IMR-90 (cell line): ENCODE data around the gene RAB6A. TPM values are rescaled to one million over a fixed set of nuclear protein-coding genes. Genes with fewer than 3 reads are reported as not detected.

Experiments
- ATAC-seq: fragments of 200-7000 bp; cut with Tn5 transposase; 2 replicates; pipeline ENCODE4 v1.9.1; 2020; ENCODE audit warnings: low read depth, mild to moderate bottlenecking, moderate library complexity
- BruUV-seq: library from RNA; stranded (reverse); fragments of 400-500 nt; replicated peaks from 2 replicates; lab custom pipeline; 2021; lab: Mats Ljungman, UMichigan
- CTCF ChIA-PET: fragments of 300-600 bp; formaldehyde crosslinking; extraction: SDS; loops from one replicate; lab custom pipeline; 2021; ENCODE audit warnings: antibody characterized with exemption; lab: Yijun Ruan, JAX
- POLR2A ChIA-PET: fragments of 300-600 bp; sonication (Branson Sonifier 250); formaldehyde crosslinking; loops from one replicate; lab custom pipeline; 2022; ENCODE audit warnings: antibody characterized with exemption; ENCODE audit not compliant: unreplicated experiment; lab: Charles Lee
- DNase-seq: peaks from one replicate; pipeline ENCODE4 v3.0.0; 2013
- H2AFZ ChIP-seq: replicated peaks from 2 replicates; pipeline ENCODE3; 2013; ENCODE audit warnings: low read length, mild to moderate bottlenecking; ENCODE audit not compliant: poor library complexity
- H2AK5ac ChIP-seq: 2 replicates; pipeline ENCODE4 v1.6.1; 2013; ENCODE audit warnings: low read depth, low read length, inconsistent platforms
- H2AK9ac ChIP-seq: replicated peaks from 2 replicates; pipeline ENCODE3; 2013; ENCODE audit warnings: mild to moderate bottlenecking, low read depth, low read length, moderate library complexity; ENCODE audit not compliant: poor library complexity
- H2BK120ac ChIP-seq: 2 replicates; pipeline ENCODE4 v1.6.1; 2013; ENCODE audit warnings: low read depth, low read length, inconsistent platforms
- H2BK15ac ChIP-seq: 3 replicates; pipeline ENCODE4 v1.6.1; 2013; ENCODE audit warnings: low read depth, low read length, inconsistent platforms
- H2BK20ac ChIP-seq: 2 replicates; pipeline ENCODE4 v1.6.1; 2013; ENCODE audit warnings: low read depth, mild to moderate bottlenecking, inconsistent platforms, low read length, moderate library complexity
- H2BK5ac ChIP-seq: 2 replicates; pipeline ENCODE4 v1.6.1; 2013; ENCODE audit warnings: mild to moderate bottlenecking, low read depth, low read length, inconsistent platforms; ENCODE audit not compliant: poor library complexity, severe bottlenecking
- H3K14ac ChIP-seq: replicated peaks from 2 replicates; pipeline ENCODE4 v1.6.1; 2013; ENCODE audit warnings: low read depth, low read length, inconsistent platforms
- H3K18ac ChIP-seq: 2 replicates; pipeline ENCODE4 v1.6.1; 2013; ENCODE audit warnings: low read depth, low read length, control low read depth
- H3K23ac ChIP-seq: 2 replicates; pipeline ENCODE4 v1.6.1; 2013; ENCODE audit warnings: low read depth, low read length, inconsistent platforms
- H3K27ac ChIP-seq: 2 replicates; pipeline ENCODE4 v1.5.1; 2013; ENCODE audit warnings: mild to moderate bottlenecking, control low read depth, low read length; ENCODE audit not compliant: insufficient read depth
- H3K27me3 ChIP-seq: 2 replicates; pipeline ENCODE4 v1.6.1; 2013; ENCODE audit warnings: low read length; ENCODE audit not compliant: control insufficient read depth, insufficient read depth
- H3K36me3 ChIP-seq: 2 replicates; pipeline ENCODE4 v1.6.1; 2013; ENCODE audit warnings: low read length, mixed read lengths; ENCODE audit not compliant: control insufficient read depth, insufficient read depth
- H3K4ac ChIP-seq: 2 replicates; pipeline ENCODE4 v1.6.1; 2013; ENCODE audit warnings: low read depth, low read length, inconsistent platforms
- H3K4me1 ChIP-seq: 2 replicates; pipeline ENCODE4 v1.6.1; 2013; ENCODE audit warnings: low read length, mixed read lengths; ENCODE audit not compliant: control insufficient read depth, insufficient read depth
- H3K4me2 ChIP-seq: 2 replicates; pipeline ENCODE4 v1.6.1; 2013; ENCODE audit warnings: low read depth, mild to moderate bottlenecking, control low read depth, low read length, moderate library complexity
- H3K4me3 ChIP-seq: 2 replicates; pipeline ENCODE4 v1.5.1; 2013; ENCODE audit warnings: low read depth, mild to moderate bottlenecking, control low read depth, low read length, moderate library complexity; ENCODE audit not compliant: insufficient read depth
- H3K56ac ChIP-seq: 2 replicates; pipeline ENCODE4 v1.6.1; 2013; ENCODE audit warnings: low read length, inconsistent platforms; ENCODE audit not compliant: insufficient read depth; ENCODE audit errors: extremely low read depth
- H3K79me1 ChIP-seq, 2 experiments: 2 replicates each; pipeline ENCODE4 v1.6.1; 2013; ENCODE audit warnings: low read length in 2 of 2, inconsistent platforms in 1 of 2, low read depth in 1 of 2
- H3K9ac ChIP-seq: 2 replicates; pipeline ENCODE4 v1.6.1; 2013; ENCODE audit warnings: low read depth, low read length, control low read depth
- H3K9me1 ChIP-seq: 2 replicates; pipeline ENCODE4 v1.6.1; 2013; ENCODE audit warnings: low read length, inconsistent platforms; ENCODE audit not compliant: insufficient read depth
- H3K9me3 ChIP-seq: 2 replicates; pipeline ENCODE4 v1.6.1; 2013; ENCODE audit warnings: low read length; ENCODE audit not compliant: control insufficient read depth, insufficient read depth
- H4K20me1 ChIP-seq: 2 replicates; pipeline ENCODE4 v1.6.1; 2013; ENCODE audit warnings: low read length, inconsistent platforms; ENCODE audit not compliant: insufficient read depth
- H4K5ac ChIP-seq: 2 replicates; pipeline ENCODE4 v1.6.1; 2013; ENCODE audit warnings: mild to moderate bottlenecking, low read depth, low read length, control low read depth
- H4K8ac ChIP-seq, 2 experiments: 2 replicates each; pipeline ENCODE4 v1.6.1; 2013; ENCODE audit warnings: low read depth in 2 of 2, low read length in 2 of 2, control low read depth in 1 of 2, inconsistent platforms in 1 of 2
- H4K91ac ChIP-seq: 2 replicates; pipeline ENCODE4 v1.6.1; 2013; ENCODE audit warnings: low read depth, low read length, inconsistent platforms; ENCODE audit not compliant: insufficient read depth
- BHLHE40 ChIP-seq: fragments of 150-350 bp; IDR thresholded peaks from 2 replicates; pipeline ENCODE4 v1.6.1; 2016; ENCODE audit warnings: mild to moderate bottlenecking, low read depth, low read length
- CEBPB ChIP-seq: IDR thresholded peaks from 2 replicates; pipeline ENCODE4 v1.6.1; 2012; ENCODE audit warnings: low read depth, low read length, improper control_type of control experiment
- CHD1 ChIP-seq: IDR thresholded peaks from 2 replicates; pipeline ENCODE4 v1.6.1; 2012; ENCODE audit warnings: low read depth, low read length, improper control_type of control experiment
- FOS ChIP-seq: fragments of 150-350 bp; IDR thresholded peaks from 2 replicates; pipeline ENCODE4 v1.6.1; 2016; ENCODE audit warnings: low read depth, low read length
- MAFK ChIP-seq: IDR thresholded peaks from 2 replicates; pipeline ENCODE4 v1.6.1; 2012; ENCODE audit warnings: low read depth, low read length, improper control_type of control experiment
- MAZ ChIP-seq: IDR thresholded peaks from 2 replicates; pipeline ENCODE4 v1.6.1; 2012; ENCODE audit warnings: low read depth, mild to moderate bottlenecking, low read length, improper control_type of control experiment, moderate library complexity, borderline replicate concordance
- MXI1 ChIP-seq: IDR thresholded peaks from 2 replicates; pipeline ENCODE4 v1.6.1; 2012; ENCODE audit warnings: low read depth, mild to moderate bottlenecking, low read length, moderate library complexity, borderline replicate concordance
- NFE2L2 ChIP-seq: fragments of 150-350 bp; IDR thresholded peaks from 2 replicates; pipeline ENCODE4 v1.6.1; 2016; ENCODE audit warnings: low read depth, mild to moderate bottlenecking, low read length
- POLR2A ChIP-seq: IDR thresholded peaks from 2 replicates; pipeline ENCODE4 v1.6.1; 2012; ENCODE audit warnings: mild to moderate bottlenecking, low read depth, low read length
- RAD21 ChIP-seq: IDR thresholded peaks from 2 replicates; pipeline ENCODE4 v1.6.1; 2012; ENCODE audit warnings: low read length, improper control_type of control experiment
- RCOR1 ChIP-seq: IDR thresholded peaks from 2 replicates; pipeline ENCODE4 v1.6.1; 2012; ENCODE audit warnings: mild to moderate bottlenecking, low read length, improper control_type of control experiment; ENCODE audit not compliant: insufficient replicate concordance
- RFX5 ChIP-seq: IDR thresholded peaks from 2 replicates; pipeline ENCODE4 v1.8.0; 2012; ENCODE audit warnings: low read depth, mild to moderate bottlenecking, low read length, moderate library complexity
- SMC3 ChIP-seq: fragments of 150-350 bp; IDR thresholded peaks from 2 replicates; pipeline ENCODE4 v1.6.1; 2016; ENCODE audit warnings: low read depth, mild to moderate bottlenecking, antibody characterized with exemption, low read length, moderate library complexity
- USF2 ChIP-seq: fragments of 150-350 bp; IDR thresholded peaks from 2 replicates; pipeline ENCODE4 v1.6.1; 2017; ENCODE audit warnings: mild to moderate bottlenecking, antibody characterized with exemption, low read length, low read depth
- dilution Hi-C: fragments of 300-500 bp; cut with HindIII; formaldehyde crosslinking; loops from one replicate; pipeline ENCODE4 v1.14.3; 2018; ENCODE audit warnings: low sequenced_read_pairs; ENCODE audit not compliant: unreplicated experiment
- in situ Hi-C: fragments of 300-500 bp; cut with MboI; formaldehyde crosslinking; loops from 3 replicates; pipeline ENCODE4 v1.14.3; 2019; ENCODE audit warnings: low sequenced_read_pairs, inconsistent platforms, mixed read lengths
- intact Hi-C: fragments of 100-400 bp; cut with micrococcal nuclease; formaldehyde crosslinking; loops from 2 replicates; pipeline ENCODE4 v1.10.0; 2022
- polyA plus RNA-seq, 3 experiments: library from polyadenylated mRNA; depleted of rRNA; stranded (reverse); fragments of >200 nt; gene quantifications; 2 replicates each; pipeline ENCODE4 v1.2.3, GENCODE V29; 2012; ENCODE audit warnings: low replicate concordance in 1 of 3
- total RNA-seq: library from RNA; depleted of rRNA; stranded (reverse); fragments of >200 nt; gene quantifications from 2 replicates; pipeline ENCODE4 v1.2.3, GENCODE V29; 2012
- TF ChIP-seq, protein P1 (sequence below): fragments of 150-350 bp; IDR thresholded peaks from 2 replicates; pipeline ENCODE4 v1.6.1; 2016; ENCODE audit warnings: low read depth, mild to moderate bottlenecking, low read length, moderate library complexity, borderline replicate concordance
- TF ChIP-seq, protein P2 (sequence below): conservative IDR thresholded peaks from 2 replicates; pipeline ENCODE4 v1.5.1; 2012; ENCODE audit warnings: mild to moderate bottlenecking, low read depth, low read length, improper control_type of control experiment

RAB6A gene
- total and polyA plus RNA-seq, 2 of the 4 experiments (the other 2 are of a cell fraction): 65.5 to 81.0 TPM

DNA sequence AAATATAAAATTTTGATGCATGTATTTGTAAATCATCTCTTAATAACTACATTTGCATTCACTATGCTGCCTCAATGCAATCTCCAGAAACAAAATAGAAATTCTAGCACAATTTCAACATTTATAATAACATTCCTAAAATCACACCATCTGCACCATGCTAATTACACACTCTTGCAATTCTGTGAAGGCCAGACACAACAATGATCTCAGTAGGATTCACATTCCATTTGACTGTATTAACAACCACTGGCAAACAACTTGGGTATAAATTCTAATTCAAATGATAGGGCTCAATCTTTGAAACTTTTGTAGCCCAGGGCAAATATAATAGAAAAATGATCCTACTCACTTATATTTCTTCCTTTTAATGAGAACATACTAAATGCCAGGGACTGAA is 25.9 kb downstream of the RAB6A start:
- H3K18ac ChIP-seq: no peak overlapping the region
- no peak overlapping the region for H4K5ac ChIP-seq
- no peak overlapping the region for H3K23ac ChIP-seq
- H2BK5ac ChIP-seq: peak overlapping the region; percentile 11
- no TSS peak for BruUV-seq
- intact Hi-C loops (loop anchor here (5.0 kb wide), 1 partner anchor 53 kb away; no protein-coding TSS in a partner anchor), dilution Hi-C loops (no loop called here), in situ Hi-C loops (no loop called here)
- H3K27ac ChIP-seq: no peak overlapping the region
- no peak overlapping the region for H2BK20ac ChIP-seq
- H3K9ac ChIP-seq: no peak overlapping the region
- H2BK120ac ChIP-seq: no peak overlapping the region
- no peak overlapping the region for H3K56ac ChIP-seq
- DNase-seq (peak; percentile 34), ATAC-seq (peak; percentile 72)
- 0 out of 2 replicates have a peak, but pooled peaks cover 1% of the 10 kb centered on the region for H3K4me1 ChIP-seq
- 0 out of 2 replicates have a peak overlapping the region, but pooled peaks have one; percentile 24 for H3K4me2 ChIP-seq
- H4K91ac ChIP-seq: no peak overlapping the region
- H3K36me3 ChIP-seq: peaks cover 2% of the 10 kb centered on the region
- H4K8ac ChIP-seq: no peak overlapping the region
- ChIA-PET CTCF (no interaction called here), POLR2A (no interaction called here)
- H3K4ac ChIP-seq: no peak overlapping the region
- TF ChIP-seq POLR2A (no peak), MXI1 (no peak), CHD1 (no peak), MAFK (no peak), RFX5 (no peak), BHLHE40 (no peak), MAZ (no peak), RCOR1 (no peak), USF2 (no peak), CEBPB (no peak), RAD21 (no peak), SMC3 (no peak), FOS (no peak), NFE2L2 (no peak)
- TF ChIP-seq, protein P1, sequence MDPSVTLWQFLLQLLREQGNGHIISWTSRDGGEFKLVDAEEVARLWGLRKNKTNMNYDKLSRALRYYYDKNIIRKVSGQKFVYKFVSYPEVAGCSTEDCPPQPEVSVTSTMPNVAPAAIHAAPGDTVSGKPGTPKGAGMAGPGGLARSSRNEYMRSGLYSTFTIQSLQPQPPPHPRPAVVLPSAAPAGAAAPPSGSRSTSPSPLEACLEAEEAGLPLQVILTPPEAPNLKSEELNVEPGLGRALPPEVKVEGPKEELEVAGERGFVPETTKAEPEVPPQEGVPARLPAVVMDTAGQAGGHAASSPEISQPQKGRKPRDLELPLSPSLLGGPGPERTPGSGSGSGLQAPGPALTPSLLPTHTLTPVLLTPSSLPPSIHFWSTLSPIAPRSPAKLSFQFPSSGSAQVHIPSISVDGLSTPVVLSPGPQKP: no peak
- TF ChIP-seq, protein P2, sequence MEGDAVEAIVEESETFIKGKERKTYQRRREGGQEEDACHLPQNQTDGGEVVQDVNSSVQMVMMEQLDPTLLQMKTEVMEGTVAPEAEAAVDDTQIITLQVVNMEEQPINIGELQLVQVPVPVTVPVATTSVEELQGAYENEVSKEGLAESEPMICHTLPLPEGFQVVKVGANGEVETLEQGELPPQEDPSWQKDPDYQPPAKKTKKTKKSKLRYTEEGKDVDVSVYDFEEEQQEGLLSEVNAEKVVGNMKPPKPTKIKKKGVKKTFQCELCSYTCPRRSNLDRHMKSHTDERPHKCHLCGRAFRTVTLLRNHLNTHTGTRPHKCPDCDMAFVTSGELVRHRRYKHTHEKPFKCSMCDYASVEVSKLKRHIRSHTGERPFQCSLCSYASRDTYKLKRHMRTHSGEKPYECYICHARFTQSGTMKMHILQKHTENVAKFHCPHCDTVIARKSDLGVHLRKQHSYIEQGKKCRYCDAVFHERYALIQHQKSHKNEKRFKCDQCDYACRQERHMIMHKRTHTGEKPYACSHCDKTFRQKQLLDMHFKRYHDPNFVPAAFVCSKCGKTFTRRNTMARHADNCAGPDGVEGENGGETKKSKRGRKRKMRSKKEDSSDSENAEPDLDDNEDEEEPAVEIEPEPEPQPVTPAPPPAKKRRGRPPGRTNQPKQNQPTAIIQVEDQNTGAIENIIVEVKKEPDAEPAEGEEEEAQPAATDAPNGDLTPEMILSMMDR: no peak
- no peak overlapping the region for H2AFZ ChIP-seq
- H4K20me1 ChIP-seq: peaks cover 79% of the 10 kb centered on the region
- peaks cover 10 to 73% of the 10 kb centered on the region in 2 experiments for H3K79me1 ChIP-seq
- no peak overlapping the region for H3K14ac ChIP-seq
- peaks cover 12% of the 10 kb centered on the region for H3K9me1 ChIP-seq
- H3K4me3 ChIP-seq: no peak overlapping the region
- no peak overlapping the region for H2AK9ac ChIP-seq
- H3K9me3 ChIP-seq: no peaks in the 10 kb centered on the region
- no peaks in the 10 kb centered on the region for H3K27me3 ChIP-seq
- no peak overlapping the region for H2BK15ac ChIP-seq
- no peak overlapping the region for H2AK5ac ChIP-seq
